ENCODE results near the gene SRPX2.

The SRPX2 gene

DNA sequence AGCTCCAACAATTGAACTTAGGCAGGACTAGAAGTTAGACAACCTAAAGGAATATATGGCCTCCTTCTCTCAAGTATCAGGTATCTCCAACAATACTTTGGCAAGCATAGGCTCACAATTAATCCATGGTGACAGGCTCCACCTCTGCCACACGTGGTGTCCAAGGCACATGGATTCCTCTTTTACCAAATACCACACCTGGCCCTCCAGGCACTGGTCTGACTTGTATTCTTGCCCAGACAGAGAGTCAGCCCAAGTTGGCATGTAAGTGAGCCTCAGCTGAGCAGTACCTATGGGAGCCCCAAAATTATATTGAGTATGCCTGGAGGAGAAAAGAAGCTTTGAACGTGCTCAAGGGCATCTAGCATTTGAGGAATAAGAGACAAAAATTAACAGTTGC is 19.6 kb downstream of the SRPX2 start:
- H3K9ac ChIP-seq = no peak overlapping the region

DNA sequence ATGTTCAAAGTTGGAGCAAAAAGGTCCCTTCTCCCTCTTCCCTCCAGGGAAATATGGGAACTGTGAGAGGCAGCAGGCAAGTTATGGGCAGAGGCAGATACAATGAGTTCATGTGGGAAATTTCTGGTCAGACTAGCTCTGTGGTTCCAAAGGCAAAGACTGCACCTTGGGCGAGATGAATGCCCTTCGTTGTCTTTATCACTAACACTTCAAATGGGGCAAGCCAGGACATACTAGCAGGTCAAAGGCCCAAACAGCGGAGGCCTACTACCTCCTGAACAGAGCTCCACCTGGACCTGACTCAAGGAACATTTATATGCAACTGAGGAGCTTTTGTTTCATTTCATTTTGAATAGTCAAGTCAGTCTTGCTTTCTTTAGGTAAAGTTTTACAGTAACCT is 29.0 kb downstream of the SRPX2 start:
- Histone ChIP-seq H2AFZ (no peak overlapping the region), H3K9me3 (ENCODE audit: control insufficient read depth, low read length) (no peaks in the 10 kb centered on the region), H3K27ac (no peak overlapping the region), H3K4me3 (ENCODE audit: low read depth, low read length) (no peak overlapping the region), H3K27me3 (ENCODE audit: control insufficient read depth, insufficient read depth, low read length) (no peaks in the 10 kb centered on the region), H3K36me3 (ENCODE audit: control insufficient read depth, insufficient read depth, low read length) (no peaks in the 10 kb centered on the region), H3K4me2 (ENCODE audit: low read length) (no peak overlapping the region), H3K9ac (no peak overlapping the region), H3K4me1 (no peaks in the 10 kb centered on the region), H3K79me2 (no peaks in the 10 kb centered on the region)
- TF ChIP-seq, protein P1, sequence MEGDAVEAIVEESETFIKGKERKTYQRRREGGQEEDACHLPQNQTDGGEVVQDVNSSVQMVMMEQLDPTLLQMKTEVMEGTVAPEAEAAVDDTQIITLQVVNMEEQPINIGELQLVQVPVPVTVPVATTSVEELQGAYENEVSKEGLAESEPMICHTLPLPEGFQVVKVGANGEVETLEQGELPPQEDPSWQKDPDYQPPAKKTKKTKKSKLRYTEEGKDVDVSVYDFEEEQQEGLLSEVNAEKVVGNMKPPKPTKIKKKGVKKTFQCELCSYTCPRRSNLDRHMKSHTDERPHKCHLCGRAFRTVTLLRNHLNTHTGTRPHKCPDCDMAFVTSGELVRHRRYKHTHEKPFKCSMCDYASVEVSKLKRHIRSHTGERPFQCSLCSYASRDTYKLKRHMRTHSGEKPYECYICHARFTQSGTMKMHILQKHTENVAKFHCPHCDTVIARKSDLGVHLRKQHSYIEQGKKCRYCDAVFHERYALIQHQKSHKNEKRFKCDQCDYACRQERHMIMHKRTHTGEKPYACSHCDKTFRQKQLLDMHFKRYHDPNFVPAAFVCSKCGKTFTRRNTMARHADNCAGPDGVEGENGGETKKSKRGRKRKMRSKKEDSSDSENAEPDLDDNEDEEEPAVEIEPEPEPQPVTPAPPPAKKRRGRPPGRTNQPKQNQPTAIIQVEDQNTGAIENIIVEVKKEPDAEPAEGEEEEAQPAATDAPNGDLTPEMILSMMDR (IDR thresholded peaks at IDR 0.05) = no peak

More for the DNA sequence above, 19.6 kb downstream of the SRPX2 start:
- Histone ChIP-seq H2AFZ (no peak overlapping the region), H3K9me3 (ENCODE audit: control insufficient read depth, low read length) (no peaks in the 10 kb centered on the region), H3K4me3 (ENCODE audit: low read depth, low read length) (no peak overlapping the region), H3K4me1 (no peaks in the 10 kb centered on the region), H3K27me3 (ENCODE audit: control insufficient read depth, insufficient read depth, low read length) (no peaks in the 10 kb centered on the region), H3K4me2 (ENCODE audit: low read length) (no peak overlapping the region), H3K79me2 (no peaks in the 10 kb centered on the region), H3K27ac (no peak overlapping the region), H3K36me3 (ENCODE audit: control insufficient read depth, insufficient read depth, low read length) (no peaks in the 10 kb centered on the region)
- TF ChIP-seq, protein P1 (IDR thresholded peaks at IDR 0.05) = no peak

DNA sequence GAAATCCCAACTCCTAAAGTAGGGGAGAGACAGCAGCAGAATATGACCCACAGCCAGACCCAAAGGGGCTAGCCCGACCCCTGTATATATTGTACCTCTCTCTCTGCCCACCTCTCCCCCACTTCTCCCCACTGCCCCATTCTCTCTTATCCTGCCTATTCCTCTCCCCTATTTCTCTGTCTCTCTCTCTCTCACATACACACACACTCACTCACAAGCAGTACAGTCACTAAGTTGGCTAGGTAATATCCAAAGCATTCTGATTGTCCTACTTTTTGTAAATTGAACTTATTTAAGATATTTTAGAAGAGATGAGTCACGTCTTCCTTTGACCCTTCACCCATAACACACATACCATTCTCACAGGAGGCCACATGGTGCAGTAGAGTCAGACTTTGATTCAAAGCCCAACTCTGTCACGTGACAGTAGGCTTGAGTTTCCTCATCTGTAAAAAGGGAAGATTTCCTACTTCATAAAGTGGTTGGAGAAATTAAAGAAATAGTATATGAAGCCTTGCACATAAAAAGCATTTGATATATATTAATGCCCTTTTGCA is 29.5 kb downstream of the SRPX2 start:
- no peaks in the 10 kb centered on the region for H3K79me2 ChIP-seq
- no peaks in the 10 kb centered on the region for H3K9me3 ChIP-seq (ENCODE audit: control insufficient read depth, low read length)
- H3K9ac ChIP-seq = no peak overlapping the region
- no peak overlapping the region for H3K4me2 ChIP-seq (ENCODE audit: low read length)
- no peak overlapping the region for H3K27ac ChIP-seq
- H3K4me1 ChIP-seq = no peaks in the 10 kb centered on the region
- H3K27me3 ChIP-seq (ENCODE audit: control insufficient read depth, insufficient read depth, low read length) = no peaks in the 10 kb centered on the region
- H3K4me3 ChIP-seq (ENCODE audit: low read depth, low read length) = no peak overlapping the region
- TF ChIP-seq, protein P1 (IDR thresholded peaks at IDR 0.05) = no peak
- H3K36me3 ChIP-seq (ENCODE audit: control insufficient read depth, insufficient read depth, low read length) = no peaks in the 10 kb centered on the region
- H2AFZ ChIP-seq = no peak overlapping the region

DNA sequence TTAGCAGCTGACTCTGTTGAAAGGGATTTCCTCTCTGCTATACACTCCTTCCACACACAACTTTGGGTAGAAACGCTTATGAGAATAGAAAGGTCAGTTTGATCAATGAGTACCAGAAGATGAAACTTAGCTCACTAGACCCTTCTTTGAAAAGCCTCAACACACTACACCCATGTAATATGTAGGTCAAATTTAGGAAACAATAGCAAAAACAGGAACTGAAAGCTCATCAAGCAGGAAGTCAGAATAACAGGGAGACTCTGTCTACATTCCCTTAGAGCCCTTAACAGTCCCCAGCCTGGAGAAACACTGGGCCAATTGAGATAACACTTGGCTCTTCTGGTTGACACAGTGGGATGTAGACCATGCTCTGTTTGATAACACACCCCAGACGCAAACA is 30.7 kb downstream of the SRPX2 start:
- Histone ChIP-seq H3K4me1 (no peaks in the 10 kb centered on the region), H2AFZ (no peak overlapping the region), H3K27ac (no peak overlapping the region), H3K9me3 (ENCODE audit: control insufficient read depth, low read length) (no peaks in the 10 kb centered on the region), H3K79me2 (no peaks in the 10 kb centered on the region), H3K9ac (no peak overlapping the region), H3K4me2 (ENCODE audit: low read length) (no peak overlapping the region), H3K4me3 (ENCODE audit: low read depth, low read length) (no peak overlapping the region), H3K36me3 (ENCODE audit: control insufficient read depth, insufficient read depth, low read length) (no peaks in the 10 kb centered on the region), H3K27me3 (ENCODE audit: control insufficient read depth, insufficient read depth, low read length) (no peaks in the 10 kb centered on the region)
- TF ChIP-seq, protein P1 (IDR thresholded peaks at IDR 0.05) = no peak

DNA sequence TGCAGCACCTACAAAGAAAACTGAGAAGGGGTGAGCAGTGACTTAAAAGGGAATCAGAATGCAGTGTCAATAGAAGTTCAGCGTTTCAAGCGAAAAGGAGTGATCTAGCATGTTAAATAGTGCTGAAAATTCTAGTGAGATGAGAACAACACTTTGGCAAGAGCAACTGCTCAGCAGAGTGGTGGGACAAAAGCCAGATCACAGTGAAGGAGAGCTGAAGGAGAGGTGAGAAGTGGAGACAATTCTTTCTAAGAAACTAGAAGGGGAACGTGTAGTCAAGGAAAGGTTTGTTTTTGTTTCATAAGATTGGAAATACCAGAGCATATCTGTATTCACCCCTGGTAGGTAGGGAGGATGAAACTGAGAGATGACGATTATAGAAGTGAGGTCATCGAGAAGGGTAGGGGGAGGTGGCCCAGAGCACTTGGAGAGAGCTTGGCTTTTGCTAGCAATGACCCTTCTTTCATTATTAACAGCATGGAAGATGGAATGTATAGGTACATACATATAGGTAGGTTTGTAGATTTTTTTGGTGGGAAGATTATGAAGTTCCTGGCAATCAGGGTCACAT is 33.7 kb downstream of the SRPX2 start:
- H3K4me3 ChIP-seq (ENCODE audit: low read depth, low read length) = no peak overlapping the region
- H3K9me3 ChIP-seq (ENCODE audit: control insufficient read depth, low read length) = no peaks in the 10 kb centered on the region
- TF ChIP-seq, protein P1 (IDR thresholded peaks at IDR 0.05) = no peak
- no peak overlapping the region for H3K9ac ChIP-seq
- H3K4me2 ChIP-seq (ENCODE audit: low read length) = no peak overlapping the region
- H2AFZ ChIP-seq = no peak overlapping the region
- H3K27me3 ChIP-seq (ENCODE audit: control insufficient read depth, insufficient read depth, low read length) = no peaks in the 10 kb centered on the region
- no peaks in the 10 kb centered on the region for H3K79me2 ChIP-seq
- no peaks in the 10 kb centered on the region for H3K4me1 ChIP-seq
- H3K36me3 ChIP-seq (ENCODE audit: control insufficient read depth, insufficient read depth, low read length) = no peaks in the 10 kb centered on the region
- no peak overlapping the region for H3K27ac ChIP-seq

All from parathyroid adenoma (tissue), 2 donors.